ENCODE data around the gene OLR1. TPM values are rescaled to one million over a fixed set of nuclear protein-coding genes. Genes with fewer than 3 reads are reported as not detected.

Gene OLR1
- total RNA-seq, 1 donor from 2014 or later, result not detected

DNA sequence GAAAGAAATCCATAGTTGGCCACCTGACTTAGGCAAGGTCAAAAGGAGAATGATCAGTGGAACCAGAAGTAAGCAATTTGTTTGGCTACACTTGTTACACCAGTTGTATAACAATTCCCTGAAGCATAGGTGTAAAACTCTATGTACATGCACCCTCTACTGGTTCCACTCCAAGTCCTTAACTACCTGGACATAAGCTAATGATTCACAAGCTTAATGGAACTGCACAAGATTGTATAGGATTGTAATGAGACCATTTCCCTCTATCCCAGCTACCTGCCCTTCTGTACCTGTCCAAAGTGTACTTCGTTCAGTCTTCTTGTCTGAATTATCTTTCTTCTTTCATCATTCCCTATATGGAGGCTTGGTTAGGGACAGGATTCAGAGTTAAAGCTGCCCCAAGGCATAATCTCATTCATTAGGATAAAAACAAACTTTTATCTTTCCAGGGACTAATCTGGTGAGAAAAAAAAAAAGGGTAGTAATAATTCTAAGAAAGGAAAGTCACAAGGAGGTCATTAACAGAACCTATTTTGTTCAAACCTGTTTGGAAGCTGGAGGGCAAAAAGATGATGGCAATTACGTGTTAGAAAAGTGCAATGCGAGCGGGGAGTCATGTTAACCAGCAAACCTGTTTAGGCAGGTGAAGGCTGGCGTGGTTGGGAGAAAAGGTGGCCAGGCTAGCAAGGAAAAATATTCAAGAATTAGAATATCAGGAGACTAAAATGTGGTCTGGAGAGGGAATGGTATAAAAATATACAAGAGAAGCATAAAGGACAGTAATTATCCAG, 4.1 kb upstream of the OLR1 start:
- DNase-seq (ENCODE audit: low read depth, low spot score), result no peak
- Mint-ChIP-seq H3K27ac (ENCODE audit: unreplicated experiment) (no peak overlapping the region), H3K36me3 (ENCODE audit: low read depth) (no peaks in the 10 kb centered on the region), H3K9me3 (no peaks in the 10 kb centered on the region), H3K4me3 (no peak overlapping the region), H3K27me3 (ENCODE audit: low read depth) (no peaks in the 10 kb centered on the region), H3K4me1 (no peaks in the 10 kb centered on the region)
- TF ChIP-seq, protein P1, sequence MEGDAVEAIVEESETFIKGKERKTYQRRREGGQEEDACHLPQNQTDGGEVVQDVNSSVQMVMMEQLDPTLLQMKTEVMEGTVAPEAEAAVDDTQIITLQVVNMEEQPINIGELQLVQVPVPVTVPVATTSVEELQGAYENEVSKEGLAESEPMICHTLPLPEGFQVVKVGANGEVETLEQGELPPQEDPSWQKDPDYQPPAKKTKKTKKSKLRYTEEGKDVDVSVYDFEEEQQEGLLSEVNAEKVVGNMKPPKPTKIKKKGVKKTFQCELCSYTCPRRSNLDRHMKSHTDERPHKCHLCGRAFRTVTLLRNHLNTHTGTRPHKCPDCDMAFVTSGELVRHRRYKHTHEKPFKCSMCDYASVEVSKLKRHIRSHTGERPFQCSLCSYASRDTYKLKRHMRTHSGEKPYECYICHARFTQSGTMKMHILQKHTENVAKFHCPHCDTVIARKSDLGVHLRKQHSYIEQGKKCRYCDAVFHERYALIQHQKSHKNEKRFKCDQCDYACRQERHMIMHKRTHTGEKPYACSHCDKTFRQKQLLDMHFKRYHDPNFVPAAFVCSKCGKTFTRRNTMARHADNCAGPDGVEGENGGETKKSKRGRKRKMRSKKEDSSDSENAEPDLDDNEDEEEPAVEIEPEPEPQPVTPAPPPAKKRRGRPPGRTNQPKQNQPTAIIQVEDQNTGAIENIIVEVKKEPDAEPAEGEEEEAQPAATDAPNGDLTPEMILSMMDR (conservative IDR thresholded peaks at IDR 0.05), result no peak

DNA sequence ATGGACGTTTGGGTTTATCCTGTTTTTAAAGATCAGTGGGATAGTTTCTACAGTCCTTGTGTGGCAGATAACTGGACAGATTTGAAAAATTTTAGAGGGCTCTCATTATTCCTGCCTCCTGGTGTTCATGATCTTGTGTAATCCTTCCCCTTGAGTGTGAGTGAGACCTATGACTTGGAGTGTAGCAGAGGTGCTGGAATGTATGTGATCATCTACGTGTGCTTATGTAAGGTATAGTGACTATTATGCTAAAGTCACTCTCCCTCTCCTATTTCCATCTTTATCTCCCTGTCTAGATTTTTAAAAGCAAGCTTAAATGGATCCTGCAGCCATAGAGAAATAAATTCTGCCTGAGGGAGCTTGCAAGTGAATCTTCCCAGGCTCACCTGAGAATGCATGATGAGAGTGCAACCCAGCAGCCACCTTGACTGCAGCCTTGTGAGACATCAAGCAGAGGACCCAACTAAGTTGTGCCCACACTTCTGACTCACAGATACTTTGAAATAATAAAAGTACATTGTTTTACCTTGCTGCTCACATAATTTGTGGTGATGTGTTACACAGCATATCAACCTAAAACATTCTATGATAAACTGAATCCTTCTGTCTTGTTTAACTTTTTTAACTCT, 3.2 kb upstream of the OLR1 start:
- no peaks in the 10 kb centered on the region for H3K27me3 Mint-ChIP-seq (ENCODE audit: low read depth)
- no peaks in the 10 kb centered on the region for H3K9me3 Mint-ChIP-seq
- no peak overlapping the region for H3K27ac Mint-ChIP-seq (ENCODE audit: unreplicated experiment)
- DNase-seq (ENCODE audit: low read depth, low spot score), result no peak
- no peaks in the 10 kb centered on the region for H3K4me1 Mint-ChIP-seq
- TF ChIP-seq, protein P1 (conservative IDR thresholded peaks at IDR 0.05), result no peak
- no peak overlapping the region for H3K4me3 Mint-ChIP-seq
- H3K36me3 Mint-ChIP-seq (ENCODE audit: low read depth), result no peaks in the 10 kb centered on the region

DNA sequence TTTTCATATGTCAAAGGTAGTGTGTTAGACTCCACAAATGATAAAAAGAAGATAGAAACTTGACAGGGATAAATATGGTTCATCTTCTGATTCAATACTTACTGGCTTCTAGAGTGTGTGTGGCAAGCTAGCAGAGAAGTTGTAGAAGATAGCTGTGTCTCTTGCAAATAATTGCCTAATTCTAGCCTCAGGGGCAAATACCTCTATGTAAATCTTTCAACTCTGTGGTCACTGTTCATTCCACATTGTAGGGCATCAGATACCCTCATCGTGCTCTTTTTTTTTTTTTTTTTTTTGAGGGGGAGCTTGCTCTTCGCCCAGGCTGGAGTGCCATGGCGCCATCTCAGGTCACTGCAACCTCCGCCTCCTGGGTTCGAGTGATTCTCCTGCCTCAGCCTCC, 1.7 kb downstream of the OLR1 start:
- Mint-ChIP-seq H3K4me1 (no peaks in the 10 kb centered on the region), H3K27me3 (ENCODE audit: low read depth) (no peaks in the 10 kb centered on the region), H3K4me3 (no peak overlapping the region), H3K9me3 (no peaks in the 10 kb centered on the region), H3K36me3 (ENCODE audit: low read depth) (no peaks in the 10 kb centered on the region), H3K27ac (ENCODE audit: unreplicated experiment) (no peak overlapping the region)
- DNase-seq (ENCODE audit: low read depth, low spot score), result no peak
- TF ChIP-seq, protein P1 (conservative IDR thresholded peaks at IDR 0.05), result no peak

DNA sequence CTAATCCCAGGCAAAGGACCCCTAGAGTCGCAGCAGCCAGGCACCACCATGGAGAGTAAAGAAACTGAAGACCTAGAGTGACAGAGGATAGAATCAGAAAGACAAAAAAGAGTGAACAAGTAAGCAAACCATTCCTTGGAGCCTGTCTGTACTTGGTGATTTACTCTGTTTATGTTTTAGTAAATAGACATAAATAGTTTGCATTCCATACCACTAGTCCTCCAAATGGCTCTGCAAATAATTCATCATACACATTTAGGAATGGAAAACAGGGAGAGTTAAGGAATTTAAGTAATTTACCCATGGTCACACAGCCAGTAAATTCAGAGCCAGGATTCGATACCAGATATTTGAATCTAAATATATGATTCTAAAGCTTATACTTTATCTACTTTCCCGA, 2.8 kb downstream of the OLR1 start:
- Mint-ChIP-seq H3K27me3 (ENCODE audit: low read depth) (no peaks in the 10 kb centered on the region), H3K4me1 (no peaks in the 10 kb centered on the region), H3K36me3 (ENCODE audit: low read depth) (no peaks in the 10 kb centered on the region), H3K4me3 (no peak overlapping the region), H3K27ac (ENCODE audit: unreplicated experiment) (no peak overlapping the region), H3K9me3 (no peaks in the 10 kb centered on the region)
- no peak for DNase-seq (ENCODE audit: low read depth, low spot score)
- TF ChIP-seq, protein P1 (conservative IDR thresholded peaks at IDR 0.05), result no peak

DNA sequence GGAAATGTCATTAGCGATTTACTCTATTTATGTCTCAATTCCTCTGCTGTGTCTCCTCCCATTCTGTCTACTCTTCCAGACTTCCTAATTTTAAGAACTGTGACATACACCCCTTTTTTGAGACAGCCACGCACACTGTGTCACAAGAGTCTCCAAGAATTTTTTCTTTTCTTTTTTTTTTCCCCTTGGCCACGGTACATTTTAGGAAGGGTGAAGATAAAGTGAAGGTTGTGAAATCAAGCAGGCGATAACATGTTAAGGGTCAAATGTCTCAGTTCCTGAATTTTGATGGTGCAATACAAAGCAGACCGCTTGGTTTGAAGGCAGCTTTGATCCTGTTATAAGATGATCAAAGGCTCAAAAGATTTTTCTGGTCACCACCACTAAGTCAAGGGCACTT, 4.3 kb downstream of the OLR1 start:
- DNase-seq (ENCODE audit: low read depth, low spot score), result no peak
- no peaks in the 10 kb centered on the region for H3K27me3 Mint-ChIP-seq (ENCODE audit: low read depth)
- TF ChIP-seq, protein P1 (conservative IDR thresholded peaks at IDR 0.05), result no peak
- no peaks in the 10 kb centered on the region for H3K36me3 Mint-ChIP-seq (ENCODE audit: low read depth)
- H3K4me1 Mint-ChIP-seq, result no peaks in the 10 kb centered on the region
- no peak overlapping the region for H3K4me3 Mint-ChIP-seq
- no peaks in the 10 kb centered on the region for H3K9me3 Mint-ChIP-seq
- no peak overlapping the region for H3K27ac Mint-ChIP-seq (ENCODE audit: unreplicated experiment)

All from neural crest cell (in vitro differentiated cells).